SK-N-SH (cell line): ENCODE measurements around the gene THSD4. TPM values are rescaled to one million over a fixed set of nuclear protein-coding genes. Genes with fewer than 3 reads are reported as not detected.
A peak's percentile ranks its signal among the peaks of the same experiment; 100 is the strongest.

ENCODE experiments used
- CTCF ChIA-PET: fragments of 300-600, 350-600 bp; formaldehyde crosslinking; extraction: SDS; loops from one replicate; lab custom pipeline; 2021; lab: Yijun Ruan, JAX
- POLR2A ChIA-PET: fragments of 350-600 bp; sonication (Branson Sonifier 250); formaldehyde crosslinking; extraction: SDS; loops from one replicate; lab custom pipeline; 2020; ENCODE audit warnings: antibody characterized with exemption, inconsistent platforms; lab: Yijun Ruan, JAX
- DNase-seq: peaks from one replicate; pipeline ENCODE4 v3.0.0; 2012
- H2AFZ ChIP-seq: fragments of 200-600 bp; sonication (generic); 2 replicates; pipeline ENCODE4 v1.8.1; 2016; ENCODE audit warnings: antibody characterized with exemption, mild to moderate bottlenecking, low read depth
- H3F3A ChIP-seq: fragments of 200-600 bp; sonication (generic); replicated peaks from 2 replicates; pipeline ENCODE3; 2016; ENCODE audit warnings: antibody characterized with exemption, mild to moderate bottlenecking; ENCODE audit not compliant: insufficient read depth
- H3K27ac ChIP-seq, 2 experiments: fragments of 200-500 bp in 1 of 2; fragments of 200-600 bp in 1 of 2; sonication (Bioruptor generic) in 1 of 2; sonication (generic), shearing (Covaris generic) in 1 of 2; 2 replicates each; pipeline versions ENCODE4 v1.5.1 to v1.6.1; 2014 to 2016; ENCODE audit warnings: low read depth in 2 of 2, inconsistent platforms in 1 of 2, low read length in 1 of 2, mild to moderate bottlenecking in 1 of 2, mixed read lengths in 1 of 2
- H3K27me3 ChIP-seq: fragments of 200-600 bp; sonication (generic), shearing (Covaris generic); 2 replicates; pipeline ENCODE4 v1.6.1; 2016; ENCODE audit warnings: mixed run types; ENCODE audit not compliant: insufficient read depth
- H3K36me3 ChIP-seq, 2 experiments: fragments of 200-500 bp in 1 of 2; fragments of 200-600 bp in 1 of 2; sonication (Bioruptor generic) in 1 of 2; sonication (generic) in 1 of 2; replicated peaks in 1 of 2; 2 replicates each; pipeline versions ENCODE3 to v1.5.1; 2014 to 2016; ENCODE audit warnings: low read length in 1 of 2, mild to moderate bottlenecking in 1 of 2; ENCODE audit not compliant: insufficient read depth in 2 of 2, control insufficient read depth in 1 of 2
- H3K4me1 ChIP-seq, 2 experiments: fragments of 200-500 bp in 1 of 2; fragments of 200-600 bp in 1 of 2; sonication (Bioruptor generic) in 1 of 2; sonication (generic), shearing (Covaris generic) in 1 of 2; 2 replicates each; pipeline versions ENCODE4 v1.5.1 to v1.6.1; 2014 to 2016; ENCODE audit warnings: low read depth in 1 of 2, low read length in 1 of 2, mixed run types in 1 of 2; ENCODE audit not compliant: insufficient read depth in 2 of 2, control insufficient read depth in 1 of 2
- H3K4me2 ChIP-seq: fragments of 200-600 bp; sonication (generic), shearing (Covaris generic); 2 replicates; pipeline ENCODE4 v1.6.1; 2017; ENCODE audit warnings: mixed run types
- H3K4me3 ChIP-seq, 2 experiments: fragments of 200-500 bp in 1 of 2; fragments of 200-600 bp in 1 of 2; sonication (Bioruptor generic) in 1 of 2; sonication (generic), shearing (Covaris generic) in 1 of 2; 2 replicates each; pipeline versions ENCODE4 v1.5.1 to v1.8.1; 2014 to 2016; ENCODE audit warnings: low read depth in 2 of 2, inconsistent platforms in 1 of 2, low read length in 1 of 2, mild to moderate bottlenecking in 1 of 2, mixed read lengths in 1 of 2, moderate library complexity in 1 of 2
- H3K79me2 ChIP-seq: fragments of 200-600 bp; sonication (generic); 2 replicates; pipeline ENCODE4 v1.8.1; 2017; ENCODE audit warnings: mild to moderate bottlenecking; ENCODE audit not compliant: insufficient read depth
- H3K9ac ChIP-seq: fragments of 200-600 bp; sonication (generic); 2 replicates; pipeline ENCODE4 v1.6.1; 2017; ENCODE audit warnings: mixed run types
- H3K9me2 ChIP-seq: fragments of 200-600 bp; sonication (generic); 2 replicates; pipeline ENCODE4 v1.6.1; 2017; ENCODE audit warnings: mixed run types
- H3K9me3 ChIP-seq: fragments of 200-600 bp; sonication (generic); 2 replicates; pipeline ENCODE4 v1.6.1; 2017; ENCODE audit warnings: mixed run types, mild to moderate bottlenecking, moderate library complexity
- H4K20me1 ChIP-seq: fragments of 200-600 bp; sonication (generic); 2 replicates; pipeline ENCODE4 v1.6.1; 2017; ENCODE audit warnings: mild to moderate bottlenecking, mixed run types; ENCODE audit not compliant: insufficient read depth
- FOSL2 ChIP-seq: IDR thresholded peaks from 2 replicates; pipeline ENCODE4 v1.4.0; 2012; ENCODE audit warnings: low read depth, mild to moderate bottlenecking, moderate library complexity, borderline replicate concordance
- GATA2 ChIP-seq: sonication (generic); formaldehyde crosslinking; IDR thresholded peaks from 2 replicates; pipeline ENCODE4 v1.5.0; 2020; ENCODE audit warnings: mild to moderate bottlenecking, missing genetic modification reagents
- JUND ChIP-seq: IDR thresholded peaks from 2 replicates; pipeline ENCODE4 v1.4.0; 2012
- MEF2A ChIP-seq: IDR thresholded peaks from 2 replicates; pipeline ENCODE4 v1.4.0; 2012; ENCODE audit warnings: low read depth, borderline replicate concordance
- NRF1 ChIP-seq: IDR thresholded peaks from 2 replicates; pipeline ENCODE4 v1.6.1; 2012; ENCODE audit warnings: low read depth, mild to moderate bottlenecking, low read length
- POLR2AphosphoS5 ChIP-seq: IDR thresholded peaks from 2 replicates; pipeline ENCODE4 v1.6.1; 2012; ENCODE audit warnings: low read depth, low read length
- RAD21 ChIP-seq: IDR thresholded peaks from 2 replicates; pipeline ENCODE4 v1.6.1; 2012; ENCODE audit warnings: mild to moderate bottlenecking, low read length
- RFX5 ChIP-seq: IDR thresholded peaks from 2 replicates; pipeline ENCODE4 v1.6.1; 2012; ENCODE audit warnings: mild to moderate bottlenecking, improper control_type of control experiment, low read length
- SIN3A ChIP-seq: IDR thresholded peaks from 2 replicates; pipeline ENCODE4 v1.6.1; 2012; ENCODE audit warnings: low read depth, mild to moderate bottlenecking, low read length, moderate library complexity, borderline replicate concordance
- SMC3 ChIP-seq: IDR thresholded peaks from 2 replicates; pipeline ENCODE4 v1.6.1; 2012; ENCODE audit warnings: low read depth, low read length, improper control_type of control experiment
- TCF12 ChIP-seq: IDR thresholded peaks from 2 replicates; pipeline ENCODE4 v1.4.0; 2012
- WGBS: methylation state at CpG from one replicate; pipeline ENCODE4 v1.1.6; 2017; ENCODE audit warnings: low lambda C conversion rate; 5-methylcytosine and 5-hydroxymethylcytosine counted together
- polyA plus RNA-seq, 3 experiments: library from polyadenylated mRNA; depleted of rRNA; stranded (reverse); fragments of >200 nt; gene quantifications; 2 replicates each; pipeline ENCODE4 v1.2.3, GENCODE V29; 2012
- TF ChIP-seq, protein P1 (sequence below): fragments of 150-350 bp; IDR thresholded peaks from 2 replicates; pipeline ENCODE4 v1.6.1; 2017; ENCODE audit warnings: antibody characterized with exemption, low read length, low read depth, borderline replicate concordance
- TF ChIP-seq, protein P2 (sequence below): IDR thresholded peaks from 2 replicates; pipeline ENCODE4 v1.4.0; 2012; ENCODE audit warnings: low read depth
- TF ChIP-seq, protein P3 (sequence below): fragments of 200-600 bp; sonication (generic); IDR thresholded peaks from 2 replicates; pipeline ENCODE4 v1.6.1; 2017; ENCODE audit warnings: antibody characterized with exemption, mild to moderate bottlenecking, moderate library complexity
- TF ChIP-seq, protein P4 (sequence below): IDR thresholded peaks from 2 replicates; pipeline ENCODE4 v1.4.0; 2012; ENCODE audit warnings: low read depth, borderline replicate concordance

THSD4 gene
- polyA plus RNA-seq, 1 of the 3 experiments (the other 2 are of a cell fraction): 79.1 TPM

DNA sequence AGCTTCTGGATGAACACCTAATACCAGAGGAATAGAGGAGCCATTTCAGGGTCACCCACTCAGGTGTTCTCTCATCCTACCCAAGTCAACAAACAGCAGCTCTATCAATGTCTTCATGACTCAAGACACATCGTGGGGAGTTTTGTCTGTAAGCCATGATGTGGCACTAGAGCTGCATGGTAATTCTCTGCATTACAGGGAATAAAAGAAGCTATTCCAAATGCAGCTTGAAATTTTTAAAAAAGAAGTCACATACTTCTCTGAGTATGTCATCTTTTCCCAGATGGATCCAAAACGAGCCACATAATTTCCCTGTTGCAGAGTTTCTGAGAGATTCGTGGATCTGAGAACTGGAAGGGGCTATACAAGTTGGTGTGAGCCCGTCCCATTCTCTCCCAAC is 6.1 kb upstream of the THSD4 start:
- no peak overlapping the region for H3K4me3 ChIP-seq
- no peaks in the 10 kb centered on the region for H3K9me3 ChIP-seq
- H3K4me1 ChIP-seq: peaks cover 0 to 6% of the 10 kb centered on the region in 2 experiments; a peak in 1 of 4 replicates
- no peak for DNase-seq
- no peaks in the 10 kb centered on the region for H3K79me2 ChIP-seq
- POLR2A ChIA-PET: no interaction called here
- H3K36me3 ChIP-seq: no peaks in the 10 kb centered on the region
- WGBS: 63% methylated on average over 4 of the region's 4 CpGs
- CTCF ChIA-PET: interaction anchor here (0.6 to 1.7 kb wide), 3 partner anchors 131 to 336 kb away, joined by 3 to 4 read pairs (median 3); no protein-coding TSS in a partner anchor
- no peaks in the 10 kb centered on the region for H3K9me2 ChIP-seq
- peak overlapping the region in 1 of 2 experiments; percentile 32; a peak in 1 of 4 replicates for H3K27ac ChIP-seq
- H3K9ac ChIP-seq: no peak overlapping the region
- H3K4me2 ChIP-seq: no peak overlapping the region
- peaks cover 8% of the 10 kb centered on the region for H3F3A ChIP-seq
- TF ChIP-seq GATA2 (CRISPR knock-in tag) (no peak), SIN3A (no peak), FOSL2 (peak; percentile 4; the same call in 1 of the 2 replicates), RAD21 (peak; percentile 38; the same call in 1 of the 2 replicates), NRF1 (no peak), JUND (peak; percentile 20; the same call in 1 of the 2 replicates), POLR2AphosphoS5 (no peak), SMC3 (no peak; the same call in 1 of the 2 replicates), MEF2A (no peak), TCF12 (no peak), RFX5 (no peak)
- TF ChIP-seq, protein P1, sequence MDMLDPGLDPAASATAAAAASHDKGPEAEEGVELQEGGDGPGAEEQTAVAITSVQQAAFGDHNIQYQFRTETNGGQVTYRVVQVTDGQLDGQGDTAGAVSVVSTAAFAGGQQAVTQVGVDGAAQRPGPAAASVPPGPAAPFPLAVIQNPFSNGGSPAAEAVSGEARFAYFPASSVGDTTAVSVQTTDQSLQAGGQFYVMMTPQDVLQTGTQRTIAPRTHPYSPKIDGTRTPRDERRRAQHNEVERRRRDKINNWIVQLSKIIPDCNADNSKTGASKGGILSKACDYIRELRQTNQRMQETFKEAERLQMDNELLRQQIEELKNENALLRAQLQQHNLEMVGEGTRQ: no peak
- TF ChIP-seq, protein P2, sequence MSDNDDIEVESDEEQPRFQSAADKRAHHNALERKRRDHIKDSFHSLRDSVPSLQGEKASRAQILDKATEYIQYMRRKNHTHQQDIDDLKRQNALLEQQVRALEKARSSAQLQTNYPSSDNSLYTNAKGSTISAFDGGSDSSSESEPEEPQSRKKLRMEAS: no peak
- TF ChIP-seq, protein P3, sequence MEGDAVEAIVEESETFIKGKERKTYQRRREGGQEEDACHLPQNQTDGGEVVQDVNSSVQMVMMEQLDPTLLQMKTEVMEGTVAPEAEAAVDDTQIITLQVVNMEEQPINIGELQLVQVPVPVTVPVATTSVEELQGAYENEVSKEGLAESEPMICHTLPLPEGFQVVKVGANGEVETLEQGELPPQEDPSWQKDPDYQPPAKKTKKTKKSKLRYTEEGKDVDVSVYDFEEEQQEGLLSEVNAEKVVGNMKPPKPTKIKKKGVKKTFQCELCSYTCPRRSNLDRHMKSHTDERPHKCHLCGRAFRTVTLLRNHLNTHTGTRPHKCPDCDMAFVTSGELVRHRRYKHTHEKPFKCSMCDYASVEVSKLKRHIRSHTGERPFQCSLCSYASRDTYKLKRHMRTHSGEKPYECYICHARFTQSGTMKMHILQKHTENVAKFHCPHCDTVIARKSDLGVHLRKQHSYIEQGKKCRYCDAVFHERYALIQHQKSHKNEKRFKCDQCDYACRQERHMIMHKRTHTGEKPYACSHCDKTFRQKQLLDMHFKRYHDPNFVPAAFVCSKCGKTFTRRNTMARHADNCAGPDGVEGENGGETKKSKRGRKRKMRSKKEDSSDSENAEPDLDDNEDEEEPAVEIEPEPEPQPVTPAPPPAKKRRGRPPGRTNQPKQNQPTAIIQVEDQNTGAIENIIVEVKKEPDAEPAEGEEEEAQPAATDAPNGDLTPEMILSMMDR: peak; percentile 50
- TF ChIP-seq, protein P4, sequence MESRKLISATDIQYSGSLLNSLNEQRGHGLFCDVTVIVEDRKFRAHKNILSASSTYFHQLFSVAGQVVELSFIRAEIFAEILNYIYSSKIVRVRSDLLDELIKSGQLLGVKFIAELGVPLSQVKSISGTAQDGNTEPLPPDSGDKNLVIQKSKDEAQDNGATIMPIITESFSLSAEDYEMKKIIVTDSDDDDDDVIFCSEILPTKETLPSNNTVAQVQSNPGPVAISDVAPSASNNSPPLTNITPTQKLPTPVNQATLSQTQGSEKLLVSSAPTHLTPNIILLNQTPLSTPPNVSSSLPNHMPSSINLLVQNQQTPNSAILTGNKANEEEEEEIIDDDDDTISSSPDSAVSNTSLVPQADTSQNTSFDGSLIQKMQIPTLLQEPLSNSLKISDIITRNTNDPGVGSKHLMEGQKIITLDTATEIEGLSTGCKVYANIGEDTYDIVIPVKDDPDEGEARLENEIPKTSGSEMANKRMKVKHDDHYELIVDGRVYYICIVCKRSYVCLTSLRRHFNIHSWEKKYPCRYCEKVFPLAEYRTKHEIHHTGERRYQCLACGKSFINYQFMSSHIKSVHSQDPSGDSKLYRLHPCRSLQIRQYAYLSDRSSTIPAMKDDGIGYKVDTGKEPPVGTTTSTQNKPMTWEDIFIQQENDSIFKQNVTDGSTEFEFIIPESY: no peak
- H3K27me3 ChIP-seq: no peaks in the 10 kb centered on the region
- H4K20me1 ChIP-seq: no peaks in the 10 kb centered on the region
- no peak overlapping the region for H2AFZ ChIP-seq
